ENCODE measurements around the gene ADH1C. TPM values are rescaled to one million over a fixed set of nuclear protein-coding genes. Genes with fewer than 3 reads are reported as not detected.

Gene ADH1C
- total RNA-seq, 1 experiment from 2014 or later, result not detected

DNA sequence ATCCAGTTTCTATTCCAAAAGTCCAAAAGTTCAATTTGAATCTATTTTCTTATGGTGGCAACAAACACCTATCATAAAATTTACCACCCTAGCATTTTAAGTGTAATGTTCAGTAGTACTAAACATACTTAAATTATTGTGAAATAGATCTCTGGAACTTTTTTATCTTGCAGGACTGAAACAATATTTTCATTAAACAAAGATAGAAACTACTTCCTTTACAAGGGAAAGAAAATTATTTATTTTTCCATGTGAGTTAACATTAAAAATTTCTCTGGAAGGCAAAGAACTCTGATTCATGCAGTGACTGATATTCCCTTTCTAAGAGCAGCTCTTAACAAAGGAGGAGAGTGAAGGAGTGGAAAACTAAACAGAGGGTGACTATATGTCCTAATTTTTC is 42.4 kb upstream of the ADH1C start:
- no peaks in the 10 kb centered on the region for H3K4me1 ChIP-seq (ENCODE audit: control insufficient read depth, insufficient read depth, low read length)
- ATAC-seq (no peak), DNase-seq (ENCODE audit: low read depth, low spot score) (no peak)
- POLR2A ChIA-PET, result no interaction called here
- no peaks in the 10 kb centered on the region for H3K9me3 ChIP-seq (ENCODE audit: control insufficient read depth, insufficient read depth, low read depth, low read length)
- H3K27ac ChIP-seq (ENCODE audit: low read length), result no peak overlapping the region
- TF ChIP-seq REST (IDR thresholded peaks at IDR 0.05; ENCODE audit: insufficient read depth in 1 of 2, low read depth in 2 of 2, low read length in 1 of 2) (no peak), POLR2AphosphoS5 (IDR thresholded peaks at IDR 0.05; ENCODE audit: low read depth, low read length) (no peak), SIN3A (IDR thresholded peaks at IDR 0.05; ENCODE audit: borderline replicate concordance, insufficient read depth, low read depth, low read length) (no peak), TCF7L2 (IDR thresholded peaks at IDR 0.05; ENCODE audit: low read depth, low read length) (no peak)
- TF ChIP-seq, protein P1, sequence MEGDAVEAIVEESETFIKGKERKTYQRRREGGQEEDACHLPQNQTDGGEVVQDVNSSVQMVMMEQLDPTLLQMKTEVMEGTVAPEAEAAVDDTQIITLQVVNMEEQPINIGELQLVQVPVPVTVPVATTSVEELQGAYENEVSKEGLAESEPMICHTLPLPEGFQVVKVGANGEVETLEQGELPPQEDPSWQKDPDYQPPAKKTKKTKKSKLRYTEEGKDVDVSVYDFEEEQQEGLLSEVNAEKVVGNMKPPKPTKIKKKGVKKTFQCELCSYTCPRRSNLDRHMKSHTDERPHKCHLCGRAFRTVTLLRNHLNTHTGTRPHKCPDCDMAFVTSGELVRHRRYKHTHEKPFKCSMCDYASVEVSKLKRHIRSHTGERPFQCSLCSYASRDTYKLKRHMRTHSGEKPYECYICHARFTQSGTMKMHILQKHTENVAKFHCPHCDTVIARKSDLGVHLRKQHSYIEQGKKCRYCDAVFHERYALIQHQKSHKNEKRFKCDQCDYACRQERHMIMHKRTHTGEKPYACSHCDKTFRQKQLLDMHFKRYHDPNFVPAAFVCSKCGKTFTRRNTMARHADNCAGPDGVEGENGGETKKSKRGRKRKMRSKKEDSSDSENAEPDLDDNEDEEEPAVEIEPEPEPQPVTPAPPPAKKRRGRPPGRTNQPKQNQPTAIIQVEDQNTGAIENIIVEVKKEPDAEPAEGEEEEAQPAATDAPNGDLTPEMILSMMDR (IDR thresholded peaks at IDR 0.05), result no peak
- H3K36me3 ChIP-seq (ENCODE audit: control insufficient read depth, insufficient read depth, low read length), result no peaks in the 10 kb centered on the region
- CTCF ChIA-PET, result no interaction called here
- no peaks in the 10 kb centered on the region for H3K27me3 ChIP-seq (ENCODE audit: control insufficient read depth, insufficient read depth, low read length)
- intact Hi-C loops (cut with micrococcal nuclease; ENCODE audit: unreplicated experiment), result no loop called here
- in situ Hi-C loops (cut with HindIII; ENCODE audit: low pct_unique_long_range_greater_than_20kb, low sequenced_read_pairs), result no loop called here
- BruUV-seq (replicated peaks), result no TSS peak
- H3K4me3 ChIP-seq (ENCODE audit: low read depth in 2 of 2, low read length in 2 of 2), result no peak overlapping the region

DNA sequence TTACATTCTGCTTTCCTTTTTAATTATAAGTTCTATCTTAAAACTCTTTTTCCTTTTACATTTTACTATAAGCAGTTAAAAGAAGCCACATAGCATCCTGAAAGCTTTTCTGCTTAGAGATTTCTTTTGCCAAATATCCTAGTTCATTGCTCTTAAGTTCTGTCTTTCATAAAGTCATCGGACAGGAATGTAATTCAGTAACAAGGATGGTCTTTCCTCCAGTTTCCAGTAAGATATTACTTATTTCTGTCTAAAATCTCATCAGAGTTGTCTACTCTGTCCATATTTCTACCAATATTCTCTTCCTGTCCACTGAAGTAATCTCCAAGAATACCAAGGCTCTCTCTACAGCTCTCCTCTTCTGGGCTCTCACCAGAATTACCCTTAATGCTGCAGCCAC is 37.5 kb upstream of the ADH1C start:
- intact Hi-C loops (cut with micrococcal nuclease; ENCODE audit: unreplicated experiment), result no loop called here
- no peak overlapping the region for H3K4me3 ChIP-seq (ENCODE audit: low read depth in 2 of 2, low read length in 2 of 2)
- no peaks in the 10 kb centered on the region for H3K27me3 ChIP-seq (ENCODE audit: control insufficient read depth, insufficient read depth, low read length)
- DNase-seq (ENCODE audit: low read depth, low spot score), result no peak
- in situ Hi-C loops (cut with HindIII; ENCODE audit: low pct_unique_long_range_greater_than_20kb, low sequenced_read_pairs), result no loop called here
- H3K27ac ChIP-seq (ENCODE audit: low read length), result no peak overlapping the region
- BruUV-seq (replicated peaks), result no TSS peak
- TF ChIP-seq REST (IDR thresholded peaks at IDR 0.05; ENCODE audit: insufficient read depth in 1 of 2, low read depth in 2 of 2, low read length in 1 of 2), result no peak
- TF ChIP-seq TCF7L2 (IDR thresholded peaks at IDR 0.05; ENCODE audit: low read depth, low read length), result no peak
- TF ChIP-seq POLR2AphosphoS5 (IDR thresholded peaks at IDR 0.05; ENCODE audit: low read depth, low read length), result no peak
- TF ChIP-seq SIN3A (IDR thresholded peaks at IDR 0.05; ENCODE audit: borderline replicate concordance, insufficient read depth, low read depth, low read length), result no peak
- TF ChIP-seq, protein P1 (IDR thresholded peaks at IDR 0.05), result no peak
- H3K9me3 ChIP-seq (ENCODE audit: control insufficient read depth, insufficient read depth, low read depth, low read length), result no peaks in the 10 kb centered on the region
- H3K36me3 ChIP-seq (ENCODE audit: control insufficient read depth, insufficient read depth, low read length), result no peaks in the 10 kb centered on the region
- CTCF ChIA-PET, result interaction anchor here (0.7 kb wide), 1 partner anchor 214 kb away, joined by 9 read pairs; no protein-coding TSS in a partner anchor
- POLR2A ChIA-PET, result no interaction called here
- no peaks in the 10 kb centered on the region for H3K4me1 ChIP-seq (ENCODE audit: control insufficient read depth, insufficient read depth, low read length)
- no peak for ATAC-seq
